Measurements from ENCODE around the gene PDE3A. TPM values are rescaled to one million over a fixed set of nuclear protein-coding genes. Genes with fewer than 3 reads are reported as not detected.

Gene PDE3A
- total and polyA plus RNA-seq, 10 of the 15 experiments (the other 5 are each of a cell fraction or from before 2014, with no cell fraction given): 0.01 to 2.6 (median 1.5) TPM

DNA sequence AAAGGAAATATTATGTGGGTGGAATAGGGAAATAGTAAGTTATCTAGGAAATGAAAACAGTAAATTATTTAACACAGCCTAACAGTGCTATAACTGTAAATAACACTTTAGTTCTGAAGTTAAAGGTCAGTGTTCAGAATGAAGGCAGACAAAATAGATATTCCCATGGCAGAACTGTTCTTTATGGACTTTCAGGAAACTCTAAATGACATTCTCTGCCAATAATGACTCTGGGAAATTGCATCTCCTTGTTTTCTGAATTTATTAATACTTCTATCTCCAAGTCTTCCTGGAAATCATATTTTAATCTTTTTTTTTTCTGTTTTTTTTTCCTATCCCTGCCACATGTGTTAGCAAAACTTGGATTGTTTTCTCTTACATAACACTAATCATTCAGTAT, 101.4 kb downstream of the PDE3A start:
- ChIA-PET SMC1A (ENCODE audit: uncharacterized antibody, unreplicated experiment) (no interaction called here), CTCF (no interaction called here), POLR2A (no interaction called here), RAD21 (ENCODE audit: unreplicated experiment) (no interaction called here)
- H3K9ac ChIP-seq (ENCODE audit: control insufficient read depth, insufficient read depth, low read length): no peak overlapping the region
- no peak for TF ChIP-seq MAX (IDR thresholded peaks at IDR 0.05; ENCODE audit: low read depth, low read length)
- TF ChIP-seq PAX5 (IDR thresholded peaks at IDR 0.05; ENCODE audit: borderline replicate concordance, low read depth, low read length): no peak
- TF ChIP-seq RBBP5 (conservative IDR thresholded peaks at IDR 0.05): no peak
- TF ChIP-seq PBX3 (IDR thresholded peaks at IDR 0.05; ENCODE audit: insufficient replicate concordance, low read depth, low read length): no peak
- TF ChIP-seq, protein P1, sequence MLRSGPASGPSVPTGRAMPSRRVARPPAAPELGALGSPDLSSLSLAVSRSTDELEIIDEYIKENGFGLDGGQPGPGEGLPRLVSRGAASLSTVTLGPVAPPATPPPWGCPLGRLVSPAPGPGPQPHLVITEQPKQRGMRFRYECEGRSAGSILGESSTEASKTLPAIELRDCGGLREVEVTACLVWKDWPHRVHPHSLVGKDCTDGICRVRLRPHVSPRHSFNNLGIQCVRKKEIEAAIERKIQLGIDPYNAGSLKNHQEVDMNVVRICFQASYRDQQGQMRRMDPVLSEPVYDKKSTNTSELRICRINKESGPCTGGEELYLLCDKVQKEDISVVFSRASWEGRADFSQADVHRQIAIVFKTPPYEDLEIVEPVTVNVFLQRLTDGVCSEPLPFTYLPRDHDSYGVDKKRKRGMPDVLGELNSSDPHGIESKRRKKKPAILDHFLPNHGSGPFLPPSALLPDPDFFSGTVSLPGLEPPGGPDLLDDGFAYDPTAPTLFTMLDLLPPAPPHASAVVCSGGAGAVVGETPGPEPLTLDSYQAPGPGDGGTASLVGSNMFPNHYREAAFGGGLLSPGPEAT (IDR thresholded peaks at IDR 0.05; ENCODE audit: low read depth): no peak
- TF ChIP-seq, protein P2, sequence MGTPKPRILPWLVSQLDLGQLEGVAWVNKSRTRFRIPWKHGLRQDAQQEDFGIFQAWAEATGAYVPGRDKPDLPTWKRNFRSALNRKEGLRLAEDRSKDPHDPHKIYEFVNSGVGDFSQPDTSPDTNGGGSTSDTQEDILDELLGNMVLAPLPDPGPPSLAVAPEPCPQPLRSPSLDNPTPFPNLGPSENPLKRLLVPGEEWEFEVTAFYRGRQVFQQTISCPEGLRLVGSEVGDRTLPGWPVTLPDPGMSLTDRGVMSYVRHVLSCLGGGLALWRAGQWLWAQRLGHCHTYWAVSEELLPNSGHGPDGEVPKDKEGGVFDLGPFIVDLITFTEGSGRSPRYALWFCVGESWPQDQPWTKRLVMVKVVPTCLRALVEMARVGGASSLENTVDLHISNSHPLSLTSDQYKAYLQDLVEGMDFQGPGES (IDR thresholded peaks at IDR 0.05): no peak
- TF ChIP-seq CEBPB (IDR thresholded peaks at IDR 0.05; ENCODE audit: borderline replicate concordance in 1 of 2, low read depth in 2 of 2, low read length in 2 of 2): no peak
- no peak for TF ChIP-seq MYB (IDR thresholded peaks at IDR 0.05; ENCODE audit: borderline replicate concordance, low read depth, low read length)
- H3K79me2 ChIP-seq (ENCODE audit: control insufficient read depth, insufficient read depth, low read length): no peaks in the 10 kb centered on the region
- H3K27me3 ChIP-seq (replicated peaks in 1 of 2; ENCODE audit: control insufficient read depth in 2 of 2, insufficient read depth in 2 of 2, low read length in 1 of 2): no peaks in the 10 kb centered on the region; a peak in 1 of 4 replicates
- BruUV-seq (replicated peaks): no TSS peak
- no peak overlapping the region for H2AFZ ChIP-seq (ENCODE audit: control insufficient read depth, low read depth, low read length)
- H3K27ac ChIP-seq (ENCODE audit: control insufficient read depth, insufficient read depth): no peak overlapping the region
- FAIRE-seq (no peak), DNase-seq (ENCODE audit: low read depth, low spot score) (no peak), ATAC-seq (no peak)
- no peaks in the 10 kb centered on the region for H3K4me1 ChIP-seq (ENCODE audit: control insufficient read depth, insufficient read depth, low read length)
- H3K4me2 ChIP-seq (ENCODE audit: control insufficient read depth, insufficient read depth): no peak overlapping the region
- intact Hi-C loops (cut with micrococcal nuclease; ENCODE audit: unreplicated experiment) (loop anchor here (10.0 kb wide), 1 partner anchor 705 kb away; no protein-coding TSS in a partner anchor), in situ Hi-C loops (cut with MboI) (no loop called here)
- no peaks in the 10 kb centered on the region for H4K20me1 ChIP-seq (ENCODE audit: control insufficient read depth, insufficient read depth)
- no peaks in the 10 kb centered on the region for H3K36me3 ChIP-seq (ENCODE audit: control insufficient read depth in 2 of 2, insufficient read depth in 2 of 2, low read length in 1 of 2)
- no peaks in the 10 kb centered on the region for H3K9me3 ChIP-seq (replicated peaks; ENCODE audit: control insufficient read depth, insufficient read depth, low read length)
- no peak overlapping the region for H3K4me3 ChIP-seq
